ENCODE results near the gene CDKN2A.

DNA sequence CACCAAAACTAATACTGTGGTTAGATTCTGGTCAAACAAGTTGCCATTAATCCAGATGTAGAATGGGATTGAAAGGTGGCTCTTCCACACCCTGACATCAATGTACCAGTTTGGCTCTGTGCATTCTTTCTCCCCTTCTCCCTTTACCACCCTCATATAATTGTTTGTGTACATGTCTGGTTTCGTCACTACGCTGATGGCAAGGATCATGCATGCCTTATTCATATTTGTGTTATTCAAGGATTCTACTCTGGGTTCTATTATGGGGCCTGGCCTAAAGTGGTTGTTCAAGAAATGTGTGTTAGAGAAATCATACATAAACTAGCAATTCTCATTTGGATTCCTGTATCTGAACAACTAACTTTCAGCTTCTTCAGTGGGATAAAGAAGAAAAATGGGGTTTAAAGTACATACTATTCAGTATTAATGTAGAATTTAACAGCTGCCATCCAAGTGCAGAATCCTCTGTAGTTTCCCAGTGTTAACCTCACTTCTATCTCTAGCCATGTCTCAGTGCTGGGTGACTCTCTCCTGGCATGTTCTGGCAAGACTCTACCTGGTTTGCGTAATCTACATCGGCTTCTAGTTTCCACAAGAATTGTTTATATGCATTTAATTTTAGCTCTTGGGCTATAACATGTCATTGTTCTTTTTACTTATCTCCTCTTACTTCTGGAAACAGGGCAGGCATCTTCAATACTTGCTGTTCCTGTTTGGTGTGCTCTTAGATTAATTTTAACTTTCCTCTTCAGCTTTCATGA, 42.9 kb upstream of the CDKN2A start:
- TF ChIP-seq, protein P1, sequence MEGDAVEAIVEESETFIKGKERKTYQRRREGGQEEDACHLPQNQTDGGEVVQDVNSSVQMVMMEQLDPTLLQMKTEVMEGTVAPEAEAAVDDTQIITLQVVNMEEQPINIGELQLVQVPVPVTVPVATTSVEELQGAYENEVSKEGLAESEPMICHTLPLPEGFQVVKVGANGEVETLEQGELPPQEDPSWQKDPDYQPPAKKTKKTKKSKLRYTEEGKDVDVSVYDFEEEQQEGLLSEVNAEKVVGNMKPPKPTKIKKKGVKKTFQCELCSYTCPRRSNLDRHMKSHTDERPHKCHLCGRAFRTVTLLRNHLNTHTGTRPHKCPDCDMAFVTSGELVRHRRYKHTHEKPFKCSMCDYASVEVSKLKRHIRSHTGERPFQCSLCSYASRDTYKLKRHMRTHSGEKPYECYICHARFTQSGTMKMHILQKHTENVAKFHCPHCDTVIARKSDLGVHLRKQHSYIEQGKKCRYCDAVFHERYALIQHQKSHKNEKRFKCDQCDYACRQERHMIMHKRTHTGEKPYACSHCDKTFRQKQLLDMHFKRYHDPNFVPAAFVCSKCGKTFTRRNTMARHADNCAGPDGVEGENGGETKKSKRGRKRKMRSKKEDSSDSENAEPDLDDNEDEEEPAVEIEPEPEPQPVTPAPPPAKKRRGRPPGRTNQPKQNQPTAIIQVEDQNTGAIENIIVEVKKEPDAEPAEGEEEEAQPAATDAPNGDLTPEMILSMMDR (IDR thresholded peaks at IDR 0.05; ENCODE audit: poor library complexity, severe bottlenecking) = no peak
- TF ChIP-seq EP300 (conservative IDR thresholded peaks at IDR 0.05; ENCODE audit: poor library complexity, severe bottlenecking) (no peak), EZH2 (IDR thresholded peaks at IDR 0.05; ENCODE audit: borderline replicate concordance, insufficient read depth, low read length, poor library complexity, severe bottlenecking) (no peak), TAF1 (IDR thresholded peaks at IDR 0.05; ENCODE audit: low read depth) (no peak), POLR2AphosphoS5 (IDR thresholded peaks at IDR 0.05) (no peak), RAD21 (conservative IDR thresholded peaks at IDR 0.05) (no peak)
- TF ChIP-seq, protein P2, sequence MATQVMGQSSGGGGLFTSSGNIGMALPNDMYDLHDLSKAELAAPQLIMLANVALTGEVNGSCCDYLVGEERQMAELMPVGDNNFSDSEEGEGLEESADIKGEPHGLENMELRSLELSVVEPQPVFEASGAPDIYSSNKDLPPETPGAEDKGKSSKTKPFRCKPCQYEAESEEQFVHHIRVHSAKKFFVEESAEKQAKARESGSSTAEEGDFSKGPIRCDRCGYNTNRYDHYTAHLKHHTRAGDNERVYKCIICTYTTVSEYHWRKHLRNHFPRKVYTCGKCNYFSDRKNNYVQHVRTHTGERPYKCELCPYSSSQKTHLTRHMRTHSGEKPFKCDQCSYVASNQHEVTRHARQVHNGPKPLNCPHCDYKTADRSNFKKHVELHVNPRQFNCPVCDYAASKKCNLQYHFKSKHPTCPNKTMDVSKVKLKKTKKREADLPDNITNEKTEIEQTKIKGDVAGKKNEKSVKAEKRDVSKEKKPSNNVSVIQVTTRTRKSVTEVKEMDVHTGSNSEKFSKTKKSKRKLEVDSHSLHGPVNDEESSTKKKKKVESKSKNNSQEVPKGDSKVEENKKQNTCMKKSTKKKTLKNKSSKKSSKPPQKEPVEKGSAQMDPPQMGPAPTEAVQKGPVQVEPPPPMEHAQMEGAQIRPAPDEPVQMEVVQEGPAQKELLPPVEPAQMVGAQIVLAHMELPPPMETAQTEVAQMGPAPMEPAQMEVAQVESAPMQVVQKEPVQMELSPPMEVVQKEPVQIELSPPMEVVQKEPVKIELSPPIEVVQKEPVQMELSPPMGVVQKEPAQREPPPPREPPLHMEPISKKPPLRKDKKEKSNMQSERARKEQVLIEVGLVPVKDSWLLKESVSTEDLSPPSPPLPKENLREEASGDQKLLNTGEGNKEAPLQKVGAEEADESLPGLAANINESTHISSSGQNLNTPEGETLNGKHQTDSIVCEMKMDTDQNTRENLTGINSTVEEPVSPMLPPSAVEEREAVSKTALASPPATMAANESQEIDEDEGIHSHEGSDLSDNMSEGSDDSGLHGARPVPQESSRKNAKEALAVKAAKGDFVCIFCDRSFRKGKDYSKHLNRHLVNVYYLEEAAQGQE (IDR thresholded peaks at IDR 0.05; ENCODE audit: borderline replicate concordance) = no peak

Data from neural cell (in vitro differentiated cells).